GM21390 (cell line): ENCODE measurements around the gene INHBC.
"Not testable (repeated sequence)": the region's sequence is repeated elsewhere in the genome, so short reads cannot be mapped to it uniquely, and the experiment has no call there.

ENCODE experiments used
- ATAC-seq: cut with Tn5 transposase; IDR thresholded peaks from one replicate; pipeline ENCODE4 v1.9.1; 2021; ENCODE audit not compliant: unreplicated experiment

The INHBC gene

DNA sequence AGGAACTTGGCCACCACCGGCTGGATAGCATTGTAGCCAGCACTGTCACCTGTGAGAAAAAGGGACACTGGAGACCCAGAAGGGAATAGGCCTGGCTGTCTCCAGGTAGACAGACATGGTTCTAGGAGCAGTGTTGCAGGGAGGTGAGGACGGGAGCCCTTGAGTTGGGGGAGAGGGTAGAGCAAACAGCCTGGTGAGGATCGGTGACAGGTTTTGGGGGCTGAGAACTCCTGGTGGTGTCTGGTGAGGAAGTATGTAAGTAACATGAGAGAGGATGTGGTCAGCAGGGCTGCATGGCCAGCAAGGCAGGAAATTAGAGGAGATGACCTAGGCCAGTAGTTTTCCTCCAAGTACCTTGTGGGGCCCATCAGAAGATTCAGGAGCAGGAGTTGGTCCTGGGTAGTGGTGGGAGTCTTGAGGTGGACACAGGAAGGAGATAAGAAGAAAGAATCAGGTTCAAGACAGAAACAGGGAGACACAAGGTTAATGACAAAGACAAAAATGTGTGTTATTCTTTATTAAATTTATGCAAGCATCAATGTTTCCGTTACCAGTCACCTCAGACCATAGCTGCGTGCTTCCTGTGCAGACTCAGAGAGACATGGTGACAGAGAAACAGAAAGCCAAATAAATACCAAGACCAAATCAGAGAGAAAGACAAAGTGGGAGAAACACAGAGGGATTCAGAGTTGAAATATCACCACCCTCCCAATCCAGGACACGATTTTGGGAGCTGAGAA is 45.0 kb downstream of the INHBC start, which contains the start of gene ARHGAP9:
Gene ARHGAP9, minus strand, starts transcription at position 491 of the 740 bp plus-strand sequence. Its CDS starts 460 bp downstream, at position 31.
- peak; percentile 38 for ATAC-seq

DNA sequence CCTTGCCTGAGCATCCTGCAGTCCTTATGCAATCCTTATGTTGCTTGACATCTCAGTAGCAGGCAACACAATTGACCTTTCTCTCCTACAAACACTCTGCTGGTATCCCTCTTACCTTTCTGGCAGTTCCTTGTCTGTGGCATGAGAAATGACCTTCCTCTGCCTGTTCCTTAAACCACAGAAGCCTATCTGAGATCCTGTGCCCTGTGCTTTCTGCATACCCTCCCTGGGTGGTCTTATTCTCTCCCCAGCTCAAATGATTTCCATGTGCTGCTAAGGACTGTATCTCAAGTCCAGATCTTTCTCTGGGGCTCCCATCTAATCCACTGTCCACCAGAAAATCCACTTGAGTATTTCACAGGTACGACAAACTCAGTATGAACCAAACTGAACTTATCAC is 47.1 kb downstream of the INHBC start:
- no peak for ATAC-seq

DNA sequence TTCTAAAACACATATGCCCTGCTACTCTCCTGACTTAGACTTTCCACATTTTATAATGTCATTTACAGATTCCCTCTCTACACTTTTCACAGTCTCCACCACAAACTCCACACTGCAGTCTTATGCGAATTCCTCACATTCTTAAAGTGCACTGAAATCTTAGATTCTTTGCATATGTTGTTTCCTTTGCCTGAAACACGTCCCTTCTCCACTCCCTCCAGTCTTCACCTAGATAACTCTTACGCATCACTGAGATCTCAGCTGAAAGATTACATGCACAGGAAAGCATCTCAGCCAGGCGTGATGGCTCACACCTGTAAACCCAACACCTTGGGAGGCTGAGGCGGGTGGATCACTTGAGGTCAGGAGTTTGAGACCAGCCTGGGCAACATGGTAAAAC is 48.9 kb downstream of the INHBC start:
- ATAC-seq = no peak

DNA sequence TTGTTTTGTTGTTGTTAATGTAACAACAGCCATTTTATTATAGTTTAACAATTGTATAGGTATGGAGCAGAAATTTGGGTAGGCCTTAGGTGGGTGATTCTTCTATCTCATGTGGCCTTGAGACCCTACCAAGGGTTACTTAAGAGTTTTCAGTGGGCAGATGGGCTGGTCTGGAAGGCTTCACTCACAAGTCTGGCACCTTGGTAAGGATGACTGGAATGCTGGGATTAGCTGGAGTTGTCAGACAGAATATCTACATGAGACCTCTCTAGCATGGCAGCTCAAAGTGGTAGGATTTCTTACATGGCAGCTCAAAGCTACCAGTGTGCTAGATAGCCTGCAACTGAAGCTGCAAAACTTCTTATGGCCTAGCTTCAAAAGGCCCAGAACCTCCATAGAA is 51.1 kb downstream of the INHBC start:
- no peak for ATAC-seq

DNA sequence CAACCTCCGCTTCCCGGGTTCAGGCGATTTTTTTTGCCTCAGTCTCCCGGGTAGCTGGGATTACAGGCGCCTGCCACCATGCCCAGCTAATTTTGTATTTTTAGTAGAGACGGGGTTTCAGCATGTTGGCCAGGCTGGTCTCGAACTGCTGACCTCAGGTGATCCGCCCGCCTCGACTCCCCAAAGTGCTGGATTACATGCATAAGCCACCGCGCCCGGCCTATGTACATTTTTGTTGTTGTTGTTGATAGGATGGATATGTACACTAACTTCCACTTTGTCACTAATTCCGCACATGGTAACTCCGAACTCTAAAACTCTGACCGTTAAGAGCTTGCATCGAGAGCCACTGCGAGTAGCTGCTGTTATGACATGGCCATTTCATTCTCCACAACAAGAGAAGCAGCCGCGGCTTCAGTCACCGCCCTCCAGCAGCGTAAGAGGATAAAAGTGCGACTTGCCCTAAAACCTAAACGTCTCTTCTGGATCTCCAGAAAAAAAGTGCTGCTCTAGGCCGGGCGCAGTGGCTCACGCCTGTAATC is 52.5 kb downstream of the INHBC start:
- ATAC-seq = no peak

DNA sequence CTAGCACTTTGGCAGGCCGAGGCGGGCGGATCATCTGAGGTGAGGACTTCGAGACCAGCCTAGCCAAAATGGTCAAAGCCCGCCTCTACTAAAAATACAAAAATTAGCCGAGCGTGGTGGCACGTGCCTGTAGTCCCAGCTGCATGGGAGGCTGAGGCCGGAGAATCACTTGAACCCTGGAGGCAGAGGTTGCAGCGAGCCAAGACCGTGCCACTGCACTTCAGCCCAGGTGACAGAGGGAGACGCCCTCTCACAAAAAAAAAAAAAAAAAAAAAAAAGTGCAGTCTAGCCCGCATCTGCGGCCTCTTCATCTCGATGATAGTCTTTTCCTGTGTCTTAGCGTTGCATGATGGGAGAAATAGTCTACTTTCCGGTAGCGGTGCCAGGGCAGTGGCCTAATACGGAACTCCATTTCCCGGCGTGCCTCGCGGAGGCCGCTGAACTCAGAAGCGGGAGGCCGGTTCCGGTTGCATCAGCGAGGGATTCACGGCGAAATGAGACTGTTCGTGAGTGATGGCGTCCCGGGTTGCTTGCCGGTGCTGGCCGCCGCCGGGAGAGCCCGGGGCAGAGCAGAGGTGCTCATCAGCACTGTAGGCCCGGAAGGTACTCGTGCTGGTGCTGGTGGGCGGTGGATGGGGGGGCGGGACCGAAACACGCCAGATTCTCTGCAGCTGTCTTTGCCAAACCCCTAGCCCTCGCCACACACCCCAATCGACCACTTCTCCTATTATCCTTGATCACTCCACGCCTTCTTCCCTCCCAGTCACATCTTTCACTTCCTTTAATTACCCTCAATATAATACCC is 53.2 kb downstream of the INHBC start, which contains the start of gene MARS1:
Gene MARS1, plus strand, starts transcription at position 472 of the 805 bp plus-strand sequence. Its CDS starts 23 bp downstream, at position 495.
- peak; percentile 98 for ATAC-seq

DNA sequence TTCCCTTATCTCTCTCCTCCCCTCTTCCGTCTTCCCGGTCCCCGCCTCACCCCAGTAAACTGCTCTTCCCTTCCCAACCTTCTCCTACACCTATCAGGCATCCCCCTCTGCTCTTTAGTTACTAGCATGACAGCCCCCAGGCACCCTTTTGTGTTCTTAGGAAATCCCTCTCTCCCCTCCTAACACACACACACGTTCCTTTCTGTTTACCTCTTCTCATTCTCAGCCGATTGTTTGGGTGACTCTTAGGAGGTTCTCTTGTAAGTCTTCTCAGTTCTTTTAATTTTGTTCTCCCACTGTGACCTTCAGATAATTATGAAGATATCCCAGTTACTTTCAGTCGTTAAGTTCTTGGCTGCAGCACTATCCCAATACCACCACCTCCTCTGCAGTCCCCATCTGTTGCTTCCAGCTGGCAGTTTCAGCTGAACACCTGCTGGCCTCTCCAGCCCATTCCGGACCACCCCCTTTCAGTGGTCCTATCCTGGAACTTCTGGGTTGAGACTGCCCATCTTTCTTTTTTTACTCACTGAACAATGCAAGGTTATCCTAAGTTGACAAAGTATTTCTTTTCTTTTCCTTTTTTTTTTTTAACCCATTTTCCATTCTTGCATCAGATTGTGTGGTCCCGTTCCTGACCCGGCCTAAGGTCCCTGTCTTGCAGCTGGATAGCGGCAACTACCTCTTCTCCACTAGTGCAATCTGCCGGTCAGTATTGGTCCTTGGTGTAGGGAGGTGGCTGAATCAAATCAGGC is 54.0 kb downstream of the INHBC start:
- ATAC-seq = no peak

DNA sequence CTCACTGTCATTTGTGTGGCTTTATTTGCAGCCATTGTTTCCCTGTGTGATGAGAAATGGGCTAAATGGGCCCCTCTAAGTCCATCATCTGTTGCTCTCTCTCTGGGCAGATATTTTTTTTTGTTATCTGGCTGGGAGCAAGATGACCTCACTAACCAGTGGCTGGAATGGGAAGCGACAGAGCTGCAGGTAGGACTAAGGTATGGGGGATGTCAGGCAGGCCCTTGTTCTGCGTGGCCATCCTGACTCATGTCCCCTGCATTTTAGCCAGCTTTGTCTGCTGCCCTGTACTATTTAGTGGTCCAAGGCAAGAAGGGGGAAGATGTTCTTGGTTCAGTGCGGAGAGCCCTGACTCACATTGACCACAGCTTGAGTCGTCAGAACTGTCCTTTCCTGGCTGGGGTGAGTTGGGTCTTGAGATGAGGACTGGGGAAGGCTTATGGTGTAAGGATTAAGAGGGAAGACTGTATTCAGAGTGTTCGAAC is 54.6 kb downstream of the INHBC start:
- no peak for ATAC-seq

DNA sequence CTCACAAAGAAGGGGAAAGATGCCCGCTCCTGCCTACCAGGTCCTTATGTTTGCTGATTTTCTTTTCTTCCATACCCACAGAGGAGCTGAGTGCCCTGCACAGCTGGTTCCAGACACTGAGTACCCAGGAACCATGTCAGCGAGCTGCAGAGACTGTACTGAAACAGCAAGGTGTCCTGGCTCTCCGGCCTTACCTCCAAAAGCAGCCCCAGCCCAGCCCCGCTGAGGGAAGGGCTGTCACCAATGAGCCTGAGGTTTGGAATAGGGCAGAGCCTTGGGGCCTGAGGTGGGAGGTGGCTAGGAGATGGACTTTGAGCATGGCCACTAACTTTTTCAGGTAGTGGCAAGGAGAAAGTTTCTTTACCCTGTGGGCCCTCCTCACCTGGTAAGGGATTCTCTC is 55.5 kb downstream of the INHBC start:
- no peak for ATAC-seq

DNA sequence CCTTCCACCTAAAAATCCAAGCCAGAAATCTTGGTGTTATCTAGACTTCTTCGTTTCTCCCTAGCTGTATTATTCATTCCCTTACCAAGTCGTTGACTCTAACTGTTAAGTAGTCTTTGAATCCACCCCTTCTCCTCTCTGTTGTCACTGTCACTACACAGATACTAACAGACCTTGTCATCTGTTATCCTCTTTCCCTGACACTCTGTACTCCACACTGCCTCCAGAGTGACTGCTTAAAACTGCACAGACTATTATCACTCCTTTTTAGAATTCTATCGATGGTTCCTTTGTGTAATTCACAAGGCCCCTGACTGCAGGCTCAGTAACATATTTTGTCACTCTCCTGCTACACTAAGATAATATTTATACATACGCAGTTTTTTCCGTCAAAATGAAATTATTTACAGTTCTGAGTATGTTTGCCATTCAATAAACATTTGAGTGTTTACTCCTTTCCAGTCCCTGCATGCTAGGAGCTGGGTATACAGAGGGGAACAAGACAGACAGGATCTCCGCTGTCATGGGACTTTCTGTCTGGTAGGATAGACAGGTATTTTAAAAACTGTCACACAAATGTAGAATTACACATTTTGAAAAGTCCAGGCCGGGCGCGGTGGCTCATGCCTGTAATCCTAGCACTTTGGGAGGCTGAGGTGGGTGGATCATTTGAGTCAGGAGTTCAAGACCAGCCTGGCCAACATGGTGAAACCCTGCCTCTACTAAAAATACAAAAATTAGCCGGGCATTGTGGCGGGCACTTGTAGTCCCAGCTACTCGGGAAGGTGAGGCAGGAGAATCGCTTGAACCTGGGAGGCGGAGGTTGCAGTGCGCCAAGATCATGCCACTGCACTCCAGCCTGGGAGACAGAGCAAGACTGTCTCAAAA is 57.1 kb downstream of the INHBC start:
- no peak for ATAC-seq

DNA sequence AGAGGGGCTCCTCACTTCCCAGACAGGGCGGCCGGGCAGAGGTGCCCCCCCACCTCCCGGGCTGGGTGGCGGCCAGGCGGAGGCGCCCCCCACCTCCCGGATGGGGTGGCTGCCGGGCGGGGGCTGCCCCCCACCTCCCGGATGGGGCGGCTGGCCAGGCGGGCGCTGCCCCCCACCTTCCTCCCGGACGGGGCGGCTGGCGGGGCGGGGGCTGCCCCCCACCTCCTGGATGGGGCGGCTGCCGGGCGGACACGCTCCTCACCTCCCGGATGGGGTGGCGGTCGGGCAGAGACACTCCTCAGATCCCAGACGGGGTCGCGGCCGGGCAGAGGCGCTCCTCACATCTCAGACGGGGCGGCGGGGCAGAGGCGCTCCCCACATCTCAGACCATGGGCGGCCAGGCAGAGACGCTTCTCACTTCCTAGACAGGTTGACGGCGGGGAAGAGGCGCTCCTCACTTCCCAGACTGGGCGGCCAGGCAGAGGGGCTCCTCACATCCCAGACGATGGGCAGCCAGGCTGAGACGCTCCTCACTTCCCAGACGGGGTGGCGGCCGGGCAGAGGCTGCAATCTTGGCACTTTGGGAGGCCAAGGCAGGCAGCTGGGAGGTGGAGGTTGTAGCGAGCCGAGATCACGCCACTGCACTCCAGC is 60.6 kb downstream of the INHBC start:
- not testable (repeated sequence) for ATAC-seq

DNA sequence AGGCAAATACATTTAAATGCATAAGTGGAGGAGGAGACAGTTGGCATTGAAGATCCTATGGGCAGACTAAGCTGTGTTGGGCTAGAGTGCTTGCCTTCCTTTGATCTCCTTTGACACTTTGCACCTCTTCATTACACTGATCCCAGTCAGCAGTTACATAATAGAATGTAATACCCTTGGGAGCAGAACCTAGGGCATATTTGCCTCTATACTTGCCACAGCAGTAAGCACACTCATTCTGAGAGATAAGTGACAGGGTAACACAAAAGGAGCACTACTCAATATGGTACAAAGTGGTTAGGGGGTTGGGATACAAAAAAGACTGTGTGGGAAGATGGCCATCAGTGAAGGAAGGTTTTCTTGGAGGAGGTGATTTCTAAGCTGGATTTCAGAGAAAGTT is 62.2 kb downstream of the INHBC start:
- no peak for ATAC-seq

DNA sequence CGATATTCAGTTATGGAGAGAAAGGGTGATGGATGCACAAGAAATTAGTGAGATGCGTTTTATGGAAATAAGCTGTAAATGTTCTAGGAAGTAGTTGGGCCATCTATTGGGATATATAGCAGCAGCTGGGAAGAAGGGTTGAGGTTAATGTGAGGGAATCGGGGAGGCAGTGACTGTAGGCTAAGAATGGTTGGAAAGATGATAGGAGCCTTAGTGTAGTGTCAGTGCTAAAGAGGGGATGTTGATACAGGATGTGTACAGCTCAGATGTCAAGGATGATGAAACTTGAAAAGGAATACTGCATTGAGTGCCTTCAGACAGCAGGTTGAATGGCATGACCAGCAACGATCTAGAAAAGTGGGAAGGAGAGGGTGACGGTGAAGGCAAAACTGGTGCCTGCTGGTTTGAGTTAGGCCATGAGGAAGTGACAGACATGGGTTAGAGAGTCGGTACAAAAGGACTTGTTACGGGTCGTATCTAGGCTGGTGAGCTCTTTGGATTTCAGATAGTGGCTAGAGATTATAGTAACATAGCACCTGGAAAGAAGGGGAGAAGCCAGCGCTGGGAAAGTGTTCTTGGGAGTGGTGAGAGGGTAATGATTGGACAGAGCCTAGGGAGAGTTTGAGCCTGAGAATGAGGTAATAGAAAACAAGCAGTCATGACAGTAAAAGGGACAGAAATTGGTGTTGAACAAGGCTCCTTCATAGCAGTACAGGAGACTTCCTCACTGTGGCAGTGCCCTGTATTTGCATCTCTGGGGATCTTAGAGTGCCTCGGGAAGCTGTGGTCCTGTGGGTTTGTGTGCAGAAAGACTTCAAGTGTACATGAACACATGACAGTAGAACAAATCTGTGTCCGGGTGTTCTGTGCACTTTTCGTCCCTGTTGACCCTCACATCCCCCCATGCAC is 62.9 kb downstream of the INHBC start:
- ATAC-seq = no peak

DNA sequence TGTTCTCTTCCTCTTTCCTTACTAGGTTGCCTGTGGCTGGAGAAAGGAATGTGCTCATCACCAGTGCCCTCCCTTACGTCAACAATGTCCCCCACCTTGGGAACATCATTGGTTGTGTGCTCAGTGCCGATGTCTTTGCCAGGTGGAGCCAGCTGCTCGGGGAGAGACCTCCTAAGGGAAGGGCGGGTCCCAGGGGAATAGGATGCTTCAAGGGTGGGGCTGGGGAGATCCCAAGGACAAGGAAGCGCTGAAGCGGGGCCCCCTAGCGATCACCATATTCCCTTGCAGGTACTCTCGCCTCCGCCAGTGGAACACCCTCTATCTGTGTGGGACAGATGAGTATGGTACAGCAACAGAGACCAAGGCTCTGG is 63.5 kb downstream of the INHBC start:
- no peak for ATAC-seq

DNA sequence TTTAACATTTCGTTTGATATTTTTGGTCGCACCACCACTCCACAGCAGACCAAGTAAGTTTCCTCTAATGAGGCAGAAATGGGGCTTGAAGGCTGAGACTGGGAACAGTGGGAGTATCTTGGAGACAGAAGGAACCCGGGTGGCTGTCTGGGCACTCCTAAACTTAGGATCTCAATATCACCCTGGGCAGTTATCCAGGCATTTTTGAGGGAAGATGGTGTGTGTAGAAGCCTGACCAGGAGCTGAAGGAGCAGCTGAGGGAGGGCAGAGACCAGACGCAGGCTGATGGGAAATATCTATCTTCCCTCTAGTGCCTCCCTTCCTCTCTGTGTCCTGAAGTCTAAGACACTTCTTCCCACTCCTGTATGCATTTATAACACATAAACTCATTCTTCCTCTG is 64.0 kb downstream of the INHBC start:
- no peak for ATAC-seq

DNA sequence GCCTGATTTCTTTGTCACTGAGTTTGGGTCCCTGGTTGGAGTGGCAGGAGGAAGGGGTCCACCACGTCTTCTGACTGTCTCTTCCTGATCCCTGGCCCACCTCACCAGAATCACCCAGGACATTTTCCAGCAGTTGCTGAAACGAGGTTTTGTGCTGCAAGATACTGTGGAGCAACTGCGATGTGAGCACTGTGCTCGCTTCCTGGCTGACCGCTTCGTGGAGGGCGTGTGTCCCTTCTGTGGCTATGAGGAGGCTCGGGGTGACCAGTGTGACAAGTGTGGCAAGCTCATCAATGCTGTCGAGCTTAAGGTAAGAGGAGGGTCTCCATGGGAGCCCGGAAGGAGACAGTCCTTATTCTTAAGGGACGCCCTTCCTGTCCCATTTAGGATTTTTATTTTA is 65.6 kb downstream of the INHBC start:
- ATAC-seq = no peak
